CD4-positive, alpha-beta T cell treated with Interleukin-2 at 100 ng/mL for 4 hours (primary cell): Measurements from ENCODE around the gene SLC50A1.

Experiments used
- DNase-seq: peaks from one replicate; pipeline ENCODE4 v3.0.0-alpha.2; 2020; ENCODE audit warnings: low spot score

Gene SLC50A1

GRCh38 chr1:155170806-155171205 lies 35.2 kb downstream of the SLC50A1 start:
- DNase-seq = no peak

DNA sequence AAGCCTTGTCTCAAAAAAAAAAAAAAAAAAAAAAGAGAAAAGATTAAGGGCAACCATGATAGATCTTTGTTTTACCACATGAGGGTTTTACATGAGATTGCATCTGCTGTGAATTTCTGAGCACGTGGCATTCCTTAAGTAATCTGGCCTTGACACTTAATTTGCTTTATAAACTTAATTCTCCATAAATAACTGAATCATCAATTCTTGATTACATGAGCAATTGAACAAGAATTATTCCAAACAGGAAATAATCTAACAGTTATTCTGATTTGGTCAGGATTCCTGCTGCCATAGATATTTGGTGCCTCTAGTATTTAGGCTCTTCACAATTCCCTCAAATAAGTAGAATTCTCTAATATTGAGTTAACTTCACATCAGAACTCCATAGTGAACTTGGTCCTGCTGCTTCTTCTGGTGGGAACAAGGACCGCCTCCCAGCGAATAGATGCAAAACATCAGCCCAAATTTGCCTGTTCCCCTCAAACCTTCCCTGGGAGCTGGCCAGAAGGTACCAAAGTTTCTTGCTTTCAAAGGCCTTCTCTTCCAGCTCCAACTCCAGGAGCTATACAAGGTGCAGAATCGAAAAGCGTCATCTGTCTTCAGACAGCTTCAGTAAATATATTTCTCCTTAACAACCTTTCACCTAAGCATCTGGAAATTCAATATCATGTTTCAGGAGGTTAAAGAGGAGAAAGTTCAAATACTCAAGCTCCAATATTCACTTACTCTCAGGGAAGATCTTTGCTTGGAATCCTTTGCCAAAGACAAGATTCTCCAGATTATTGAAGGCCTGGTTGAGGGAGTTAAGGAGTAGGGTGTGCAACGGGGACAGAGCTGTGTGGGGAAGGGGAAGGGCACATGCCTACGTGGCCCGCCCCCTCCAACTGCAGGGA lies 36.4 kb downstream of the SLC50A1 start:
- no peak for DNase-seq

DNA sequence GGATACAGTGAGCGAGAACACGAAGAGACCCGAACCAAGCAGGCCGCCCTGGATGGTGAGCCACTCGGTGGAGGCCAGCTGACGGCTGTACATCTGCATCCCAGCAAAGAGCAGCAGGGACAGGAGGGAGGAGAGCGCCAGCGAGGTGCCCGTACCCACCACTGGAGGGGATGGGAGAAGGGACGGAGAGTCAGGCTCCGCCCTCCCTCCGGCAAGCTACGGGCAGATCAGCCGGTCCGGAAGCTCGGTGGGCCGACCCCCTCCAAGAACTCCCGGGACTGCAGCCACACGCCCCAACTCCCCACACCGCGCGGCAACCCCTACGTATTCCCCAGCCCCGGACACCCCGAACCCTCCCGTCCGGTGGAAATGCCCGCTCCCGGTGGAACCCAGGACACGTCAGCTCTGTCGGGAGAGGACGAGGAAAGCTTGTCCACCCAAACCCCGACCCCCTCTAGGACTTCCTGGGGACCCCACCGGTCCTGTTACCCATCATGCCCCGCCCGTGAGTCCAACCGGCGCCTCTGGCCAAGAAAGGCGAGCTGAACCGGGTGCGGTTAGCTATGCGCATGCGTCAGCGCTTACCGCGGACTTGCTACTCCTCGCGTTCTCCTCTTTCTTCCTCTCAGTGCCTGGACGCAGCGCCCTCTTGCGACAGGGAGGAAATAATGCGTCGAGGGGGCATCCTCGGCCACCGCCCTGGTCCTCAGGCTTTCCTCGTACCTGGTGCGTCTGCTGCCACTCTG lies 37.3 kb downstream of the SLC50A1 start, which contains the start of gene KRTCAP2:
Gene KRTCAP2 (minus strand): TSS at position 573 of the 746 bp plus-strand sequence. CDS start 80 bp downstream, at position 493.
- DNase-seq = peak; percentile 96

GRCh38 chr1:155173478-155174323 lies 38.0 kb downstream of the SLC50A1 start, which contains the start of gene TRIM46:
Gene TRIM46 (plus strand): TSS chr1:155173849. CDS start chr1:155173967, 118 bp downstream.
- DNase-seq = peak; percentile 82

DNA sequence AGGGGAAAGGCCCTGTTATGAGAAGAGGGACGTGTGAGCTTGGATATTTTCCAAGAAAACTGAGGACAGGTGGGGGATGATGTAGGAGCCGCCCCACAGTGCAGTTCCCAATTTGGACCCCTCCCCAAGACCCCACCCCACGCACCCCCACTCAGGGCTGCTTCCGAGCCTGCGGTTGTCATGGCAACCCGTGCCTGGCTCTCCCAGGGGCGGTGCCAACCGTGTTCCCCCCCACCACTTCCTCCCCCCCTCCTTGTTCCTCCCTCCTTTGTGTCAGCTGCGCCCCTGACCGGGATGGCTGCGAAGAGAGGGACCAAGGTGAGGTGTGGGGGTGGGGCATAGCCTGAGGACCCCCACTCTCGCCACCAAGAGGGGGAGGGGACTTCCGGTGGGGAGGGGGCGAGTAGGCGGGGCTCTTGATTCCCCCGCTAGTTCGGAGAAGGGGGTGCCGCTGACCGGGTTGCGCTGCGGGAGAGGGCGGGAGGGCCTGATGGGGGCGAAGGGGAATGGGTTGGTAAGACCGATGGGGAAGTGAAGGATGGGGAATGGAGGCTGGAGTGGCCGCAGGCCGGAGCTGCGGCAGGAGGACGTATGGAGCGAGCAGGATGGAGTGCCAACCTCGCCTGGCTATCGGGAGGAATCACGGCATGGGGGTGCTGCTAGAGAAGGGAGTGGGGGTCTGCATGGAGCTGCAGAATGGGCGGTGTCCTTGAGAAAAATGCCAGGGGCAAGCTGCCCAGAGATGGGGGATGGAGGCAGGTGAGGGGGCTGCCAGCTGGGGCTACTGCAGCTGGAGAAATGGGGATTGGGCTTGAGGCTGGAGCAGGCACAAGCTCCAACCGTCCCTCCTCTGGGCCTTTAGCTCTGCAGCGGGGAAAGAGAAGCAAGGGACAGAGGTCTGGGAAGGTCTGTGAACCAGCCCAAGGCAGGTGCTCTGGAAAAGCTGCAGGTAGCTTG lies 39.0 kb downstream of the SLC50A1 start:
- DNase-seq = peak; percentile 73

DNA sequence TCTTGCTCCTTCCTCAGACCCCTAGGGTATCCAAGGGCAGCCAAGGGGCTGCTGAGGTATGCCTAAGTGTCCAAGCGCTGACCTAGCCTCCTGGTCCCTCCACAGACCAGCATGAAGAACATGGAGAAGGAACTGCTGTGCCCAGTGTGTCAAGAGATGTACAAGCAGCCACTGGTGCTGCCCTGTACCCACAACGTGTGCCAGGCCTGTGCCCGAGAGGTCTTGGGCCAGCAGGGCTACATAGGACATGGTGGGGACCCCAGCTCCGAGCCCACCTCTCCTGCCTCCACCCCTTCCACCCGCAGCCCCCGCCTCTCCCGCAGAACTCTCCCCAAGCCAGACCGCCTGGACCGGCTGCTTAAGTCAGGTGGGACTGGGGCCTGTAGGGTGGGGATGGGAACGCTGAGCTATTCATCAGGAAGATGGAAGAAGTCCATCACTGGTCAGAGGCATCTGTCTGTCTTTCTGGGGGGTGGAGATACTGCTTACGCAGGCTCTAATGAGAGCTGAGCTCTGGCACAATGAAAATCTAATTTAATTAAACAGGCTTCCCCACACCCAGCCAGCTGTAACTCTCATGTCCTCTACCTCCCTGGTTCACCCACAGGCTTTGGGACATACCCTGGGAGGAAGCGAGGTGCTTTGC lies 39.8 kb downstream of the SLC50A1 start:
- DNase-seq = no peak

DNA sequence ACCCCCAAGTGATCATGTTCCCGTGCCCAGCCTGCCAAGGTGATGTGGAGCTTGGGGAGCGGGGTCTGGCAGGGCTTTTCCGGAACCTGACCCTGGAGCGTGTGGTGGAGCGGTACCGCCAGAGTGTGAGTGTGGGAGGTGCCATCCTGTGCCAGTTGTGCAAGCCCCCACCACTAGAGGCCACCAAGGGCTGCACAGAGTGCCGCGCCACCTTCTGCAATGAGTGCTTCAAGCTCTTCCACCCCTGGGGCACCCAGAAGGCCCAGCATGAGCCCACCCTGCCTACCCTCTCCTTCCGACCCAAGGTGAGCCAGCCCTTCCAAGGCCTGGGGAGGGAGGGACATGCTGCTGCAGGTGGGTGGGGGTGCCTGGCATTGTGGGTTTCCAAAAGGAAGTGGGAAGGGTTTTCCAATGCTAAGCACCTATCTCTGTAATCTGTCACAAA lies 40.3 kb downstream of the SLC50A1 start:
- DNase-seq = peak; percentile 30

DNA sequence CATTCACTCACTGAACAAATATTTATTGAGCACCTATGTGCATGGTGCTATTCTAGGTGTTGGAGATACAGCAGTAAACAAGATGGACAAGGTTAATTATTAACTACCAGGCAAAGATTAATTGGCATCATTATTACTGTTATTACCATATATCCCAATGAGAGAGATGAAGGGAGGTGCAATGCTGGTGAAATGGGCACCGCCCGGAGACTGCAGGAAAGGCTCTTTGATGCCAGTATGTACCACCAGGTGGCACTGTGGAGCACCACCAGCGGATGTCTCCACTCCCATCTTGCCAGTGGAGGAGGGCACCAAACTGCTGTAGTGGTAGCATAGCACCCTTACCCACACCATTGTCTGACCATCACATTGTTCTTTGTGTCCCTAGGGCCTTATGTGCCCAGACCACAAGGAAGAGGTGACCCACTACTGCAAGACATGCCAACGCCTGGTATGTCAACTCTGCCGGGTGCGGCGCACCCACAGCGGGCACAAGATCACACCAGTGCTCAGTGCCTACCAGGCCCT lies 41.0 kb downstream of the SLC50A1 start:
- peak; percentile 89 for DNase-seq

DNA sequence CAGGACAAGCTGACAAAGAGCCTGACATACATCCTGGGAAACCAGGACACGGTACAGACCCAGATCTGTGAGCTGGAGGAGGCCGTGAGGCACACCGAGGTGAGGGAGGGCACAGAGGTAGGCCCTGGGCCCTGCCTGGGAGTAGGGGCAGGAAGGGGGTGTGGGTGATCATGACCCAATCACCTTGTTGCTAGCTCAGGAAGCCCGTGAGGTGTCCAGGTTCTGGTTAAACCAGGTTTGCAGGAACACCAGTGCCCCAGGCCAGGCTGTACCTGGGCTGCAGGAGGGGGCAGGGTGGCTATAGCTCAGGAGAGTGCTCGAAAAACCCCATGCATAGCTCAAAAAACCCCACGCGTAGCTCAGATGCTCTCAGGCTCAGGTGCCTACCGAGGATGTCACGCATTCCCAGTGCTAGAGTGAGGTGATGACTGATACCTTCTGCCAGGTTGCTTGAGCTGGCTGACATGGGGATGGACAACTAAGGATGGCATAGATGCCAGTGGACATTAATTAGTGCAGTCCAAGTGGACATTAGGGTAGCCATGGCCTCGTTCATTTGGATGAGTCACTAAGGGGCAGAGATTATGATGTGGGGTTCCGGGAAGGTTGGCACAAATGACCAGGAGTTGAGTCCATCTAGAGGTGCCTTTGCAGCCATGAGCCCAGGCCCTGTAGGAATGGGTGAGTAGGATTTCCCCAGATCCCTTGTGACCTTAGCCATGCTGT lies 41.7 kb downstream of the SLC50A1 start:
- DNase-seq = no peak

DNA sequence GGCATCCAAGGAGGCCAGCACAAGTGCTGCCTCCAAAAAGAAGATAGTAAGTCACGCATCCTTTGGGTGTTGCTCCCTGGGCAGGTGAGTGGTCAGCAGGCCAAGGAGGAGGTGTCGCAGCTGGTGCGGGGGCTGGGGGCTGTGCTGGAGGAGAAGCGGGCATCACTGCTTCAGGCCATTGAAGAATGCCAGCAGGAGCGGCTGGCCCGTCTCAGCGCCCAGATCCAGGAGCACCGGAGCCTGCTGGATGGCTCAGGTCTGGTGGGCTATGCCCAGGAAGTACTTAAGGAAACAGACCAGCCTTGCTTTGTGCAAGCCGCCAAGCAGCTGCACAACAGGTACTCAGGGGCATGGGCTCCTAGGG lies 42.2 kb downstream of the SLC50A1 start:
- DNase-seq = no peak

- no peak for DNase-seq
These were observed 42.9 kb downstream of the SLC50A1 start for GRCh38 chr1:155178441-155179111.

GRCh38 chr1:155179112-155180031 lies 43.7 kb downstream of the SLC50A1 start:
- no peak for DNase-seq

DNA sequence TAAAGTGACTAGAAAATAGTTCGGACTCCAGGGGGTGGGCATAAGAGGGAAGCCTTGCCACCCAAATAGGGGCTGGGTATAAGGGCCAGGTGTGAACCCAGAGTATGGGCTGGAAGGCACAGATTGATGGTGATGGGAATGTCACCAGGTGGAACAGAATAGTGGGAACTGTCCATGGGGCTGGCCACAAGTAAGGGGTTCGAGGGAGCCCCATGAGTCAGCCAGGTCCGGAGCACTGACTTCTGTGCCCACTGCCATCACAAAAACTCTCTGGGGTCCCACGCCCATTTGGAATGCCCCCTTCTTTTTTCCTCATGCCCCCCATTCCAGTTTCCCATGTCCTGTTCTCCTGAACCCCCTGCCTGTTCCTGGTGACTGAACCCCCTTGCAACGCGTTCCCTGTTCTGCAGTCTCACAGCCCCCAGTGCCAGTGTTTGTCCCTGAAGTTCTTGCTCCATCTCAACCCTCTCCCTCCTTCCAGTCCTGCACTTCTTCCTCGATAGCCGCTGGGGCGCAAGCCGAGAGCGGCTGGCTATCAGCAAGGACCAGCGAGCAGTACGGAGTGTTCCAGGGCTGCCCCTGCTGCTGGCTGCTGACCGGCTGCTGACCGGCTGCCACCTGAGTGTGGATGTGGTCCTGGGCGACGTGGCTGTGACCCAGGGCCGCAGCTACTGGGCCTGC lies 45.9 kb downstream of the SLC50A1 start:
- DNase-seq = no peak

DNA sequence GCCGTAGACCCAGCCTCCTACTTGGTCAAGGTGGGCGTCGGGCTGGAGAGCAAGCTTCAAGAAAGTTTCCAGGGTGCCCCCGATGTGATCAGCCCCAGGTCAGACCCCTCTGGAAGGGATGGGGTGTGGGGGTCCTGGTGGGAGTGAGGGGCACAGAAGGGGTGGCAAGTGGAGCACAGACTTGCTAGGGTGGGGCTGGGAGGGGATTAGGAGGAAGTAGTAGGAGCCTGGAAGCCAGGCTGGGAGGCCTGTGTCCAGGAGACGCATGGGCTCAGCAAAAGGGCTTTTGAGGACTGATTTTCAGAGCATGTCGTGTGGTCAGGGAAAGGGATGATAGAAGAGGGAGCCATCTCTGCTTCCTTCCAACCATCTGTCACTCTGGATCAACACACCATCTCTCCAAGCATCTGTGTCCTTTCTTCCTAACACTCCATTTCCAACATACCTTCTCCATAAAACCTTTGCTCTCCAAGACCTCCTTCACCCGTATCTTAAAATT lies 46.4 kb downstream of the SLC50A1 start:
- DNase-seq = no peak

DNA sequence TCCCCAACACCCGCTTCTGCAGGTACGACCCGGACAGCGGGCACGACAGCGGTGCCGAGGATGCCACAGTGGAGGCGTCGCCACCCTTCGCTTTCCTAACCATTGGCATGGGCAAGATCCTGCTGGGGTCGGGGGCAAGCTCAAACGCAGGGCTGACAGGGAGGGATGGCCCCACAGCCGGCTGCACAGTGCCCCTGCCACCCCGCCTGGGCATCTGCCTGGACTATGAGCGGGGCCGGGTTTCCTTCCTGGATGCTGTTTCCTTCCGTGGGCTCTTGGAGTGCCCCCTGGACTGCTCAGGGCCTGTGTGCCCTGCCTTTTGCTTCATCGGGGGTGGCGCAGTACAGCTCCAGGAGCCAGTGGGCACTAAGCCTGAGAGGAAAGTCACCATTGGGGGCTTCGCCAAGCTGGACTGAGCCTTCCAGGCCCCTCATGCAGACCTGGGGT lies 48.1 kb downstream of the SLC50A1 start:
- no peak for DNase-seq

- no peak for DNase-seq
These were observed 48.7 kb downstream of the SLC50A1 start for GRCh38 chr1:155184351-155184811.
